Lung (tissue), 12 donors: ENCODE results near the gene SH3TC1. TPM values are rescaled to one million over a fixed set of nuclear protein-coding genes. Genes with fewer than 3 reads are reported as not detected.

Experiments
- ATAC-seq: fragments of 200-7000 bp; cut with Tn5 transposase; one replicate; pipeline ENCODE4 v1.9.1; 2020; ENCODE audit warnings: moderate number of reproducible peaks; ENCODE audit not compliant: insufficient read depth, low FRiP score
- DNase-seq, 3 donors: peaks; one replicate each; pipeline ENCODE4 v3.0.0-alpha.2; 2013 to 2017
- H3K27ac ChIP-seq, 2 donors: one replicate each; pipeline ENCODE4 v1.5.1; 2013; ENCODE audit warnings: mild to moderate bottlenecking in 2 of 2, moderate library complexity in 2 of 2, control low read depth in 1 of 2, inconsistent platforms in 1 of 2, low read depth in 1 of 2, low read length in 1 of 2
- H3K27me3 ChIP-seq, 3 donors: one replicate each; pipeline ENCODE4 v1.5.1; 2013; ENCODE audit warnings: low read length in 2 of 3; ENCODE audit not compliant: control insufficient read depth in 3 of 3, insufficient read depth in 3 of 3
- H3K36me3 ChIP-seq, 4 donors: one replicate each; pipeline ENCODE4 v1.5.1; 2013; ENCODE audit warnings: low read length in 4 of 4, mild to moderate bottlenecking in 1 of 4, moderate library complexity in 1 of 4; ENCODE audit not compliant: control insufficient read depth in 4 of 4, insufficient read depth in 4 of 4
- H3K4me1 ChIP-seq, 5 donors: one replicate each; pipeline ENCODE4 v1.5.1; 2013; ENCODE audit warnings: low read length in 5 of 5, mild to moderate bottlenecking in 2 of 5, moderate library complexity in 1 of 5; ENCODE audit not compliant: control insufficient read depth in 5 of 5, insufficient read depth in 5 of 5
- H3K4me3 ChIP-seq: one replicate; pipeline ENCODE4 v1.5.1; 2013; ENCODE audit warnings: mild to moderate bottlenecking, control low read depth, moderate library complexity
- H3K9ac ChIP-seq, 2 donors: one replicate each; pipeline ENCODE4 v1.5.1; 2013; ENCODE audit warnings: low read length in 2 of 2, control low read depth in 1 of 2; ENCODE audit not compliant: insufficient read depth in 1 of 2
- H3K9me3 ChIP-seq, 4 donors: one replicate each; pipeline ENCODE4 v1.5.1; 2013; ENCODE audit warnings: low read length in 3 of 4, mild to moderate bottlenecking in 1 of 4, moderate library complexity in 1 of 4; ENCODE audit not compliant: control insufficient read depth in 4 of 4, insufficient read depth in 3 of 4
- CTCF ChIP-seq: IDR thresholded peaks from 2 replicates; pipeline ENCODE4 v1.5.1; 2012; ENCODE audit warnings: mild to moderate bottlenecking; ENCODE audit errors: control extremely low read depth, extremely low read depth
- WGBS, 2 donors: extraction: QIAGEN DNeasy Blood & Tissue Kit; methylation state at CpG; one replicate each; pipeline ENCODE4 v1.1.7; 2013; 5-methylcytosine and 5-hydroxymethylcytosine counted together
- polyA plus RNA-seq, 2 donors: library from polyadenylated mRNA; stranded (reverse); fragments of 200-250 nt; gene quantifications; one replicate each; pipeline ENCODE4 v1.2.1, GENCODE V29; 2013
- total RNA-seq, 2 donors: library from RNA; depleted of rRNA in 1 of 2; stranded (reverse); fragments of >200 nt in 1 of 2; gene quantifications; one replicate each; pipeline ENCODE4 v1.2.1, GENCODE V29; 2014 to 2021
- donor health status: control.
- donor health status: control.
- donor health status: Bipolar disorder and iron deficiency.
- donor health status: healthy.
- donor health status: DM: yes; HTN: yes; CAD: no.

The SH3TC1 gene
- total and polyA plus RNA-seq, 4 donors = 21.4 to 67.3 (median 38.1) TPM

- Histone ChIP-seq H3K9ac (peak overlapping the region in 1 of 2 donors; percentile 25), H3K4me1 (peaks cover 0 to 30% (median 17%) of the 10 kb centered on the region in 5 donors), H3K36me3 (no peaks in the 10 kb centered on the region), H3K9me3 (no peaks in the 10 kb centered on the region), H3K27me3 (no peaks in the 10 kb centered on the region), H3K4me3 (no peak overlapping the region), H3K27ac (peak overlapping the region; percentile 46 to 55)
- 90 to 95% methylated on average over 26 of the region's 26 CpGs for whole genome bisulfite sequencing, 2 donors
- no peak for DNase-seq
- no peak for ATAC-seq
- TF ChIP-seq CTCF = no peak
Observed at GRCh38 chr4:8189551-8190466, 9.3 kb upstream of the SH3TC1 start.

- no peak for TF ChIP-seq CTCF
- no peaks in the 10 kb centered on the region for H3K9me3 ChIP-seq
- H3K27me3 ChIP-seq = no peaks in the 10 kb centered on the region
- no peak overlapping the region for H3K4me3 ChIP-seq
- WGBS, 2 donors = 18 to 29% methylated on average over 23 of the region's 23 CpGs
- H3K27ac ChIP-seq = peak overlapping the region; percentile 45 to 85
- DNase-seq (peak; percentile 43 to 64 (median 50)), ATAC-seq (peak; percentile 54)
- H3K4me1 ChIP-seq = peaks cover 0 to 37% (median 17%) of the 10 kb centered on the region in 5 donors
- H3K9ac ChIP-seq = no peak overlapping the region
- no peaks in the 10 kb centered on the region for H3K36me3 ChIP-seq
Observed at GRCh38 chr4:8191136-8191747, 7.8 kb upstream of the SH3TC1 start.

- Histone ChIP-seq H3K4me1 (peaks cover 0 to 41% (median 17%) of the 10 kb centered on the region in 5 donors), H3K9ac (no peak overlapping the region), H3K27ac (peak overlapping the region in 1 of 2 donors; percentile 44), H3K27me3 (no peaks in the 10 kb centered on the region), H3K9me3 (no peaks in the 10 kb centered on the region), H3K4me3 (no peak overlapping the region), H3K36me3 (no peaks in the 10 kb centered on the region)
- 49 to 50% methylated on average over 18 of the region's 18 CpGs for WGBS, 2 donors
- ATAC-seq (no peak), DNase-seq (peak; percentile 59 to 80 (median 67))
- TF ChIP-seq CTCF = peak; percentile 36
Observed at GRCh38 chr4:8192748-8193738, 6.0 kb upstream of the SH3TC1 start.
